Measurements from ENCODE around the gene PCSK5.

PCSK5 gene

DNA sequence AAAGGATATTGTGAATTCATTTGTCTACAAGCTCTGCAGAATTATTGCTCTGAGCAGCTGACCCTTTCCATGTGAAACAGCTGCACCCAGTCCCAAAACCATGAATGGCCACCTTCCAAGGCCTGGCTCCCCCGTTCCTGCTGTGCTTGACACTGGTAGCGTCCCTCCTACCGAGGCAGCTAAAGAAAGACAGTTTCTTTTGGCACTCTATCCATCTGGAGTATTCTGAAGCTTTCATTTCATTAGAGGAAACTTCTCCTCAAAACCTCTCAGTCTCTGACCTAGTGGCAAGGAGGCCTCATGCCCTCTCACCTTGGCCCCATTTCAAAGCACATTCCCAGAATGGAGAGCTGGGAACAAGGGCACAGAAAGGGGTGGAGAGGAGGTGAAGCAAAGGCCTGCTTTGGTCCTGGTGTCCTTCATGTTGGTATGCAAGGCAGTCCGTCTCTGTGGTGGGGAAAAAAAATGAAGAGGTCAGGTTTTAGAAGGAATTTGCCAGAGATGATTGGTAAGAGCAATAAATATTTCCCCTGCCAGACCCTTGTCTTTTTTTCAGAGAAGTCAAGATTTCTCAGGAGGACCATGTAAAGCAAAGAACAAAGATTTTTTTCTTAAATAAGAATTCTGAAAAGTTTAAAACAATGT lies 271.7 kb downstream of the PCSK5 start:
- intact Hi-C loops (cut with DNase I), result no loop called here
- no peak for DNase-seq

- intact Hi-C loops (cut with DNase I), result no loop called here
- DNase-seq, result peak in 2 of 10 donors; percentile 59 to 82
These were observed 272.5 kb downstream of the PCSK5 start for GRCh38 chr9:76162751-76163500.

GRCh38 chr9:76166526-76166925 lies 276.1 kb downstream of the PCSK5 start:
- DNase-seq, result no peak
- intact Hi-C loops (cut with DNase I), result no loop called here

DNA sequence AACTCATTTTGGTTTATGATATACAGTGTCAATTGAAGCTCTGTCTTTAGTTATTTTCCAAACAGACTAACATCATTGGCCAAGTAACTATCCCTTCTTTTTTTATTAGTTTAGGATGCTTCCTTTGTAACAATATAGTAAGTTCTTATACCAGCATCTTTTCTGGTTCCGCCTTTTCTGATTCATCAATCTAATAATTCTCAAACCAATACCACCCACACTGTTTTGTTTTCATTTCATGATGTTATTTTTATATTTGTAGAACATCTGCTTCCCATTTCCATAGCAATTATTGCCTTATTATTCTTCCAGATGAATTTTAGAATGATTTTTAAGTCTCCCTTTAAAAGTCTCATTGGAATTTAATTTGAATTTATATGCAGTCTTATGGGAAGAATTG lies 285.7 kb downstream of the PCSK5 start:
- DNase-seq, result no peak
- intact Hi-C loops (cut with DNase I), result no loop called here

- DNase-seq, result no peak
- intact Hi-C loops (cut with DNase I), result no loop called here
These were observed 287.5 kb downstream of the PCSK5 start for GRCh38 chr9:76177931-76178330.

DNA sequence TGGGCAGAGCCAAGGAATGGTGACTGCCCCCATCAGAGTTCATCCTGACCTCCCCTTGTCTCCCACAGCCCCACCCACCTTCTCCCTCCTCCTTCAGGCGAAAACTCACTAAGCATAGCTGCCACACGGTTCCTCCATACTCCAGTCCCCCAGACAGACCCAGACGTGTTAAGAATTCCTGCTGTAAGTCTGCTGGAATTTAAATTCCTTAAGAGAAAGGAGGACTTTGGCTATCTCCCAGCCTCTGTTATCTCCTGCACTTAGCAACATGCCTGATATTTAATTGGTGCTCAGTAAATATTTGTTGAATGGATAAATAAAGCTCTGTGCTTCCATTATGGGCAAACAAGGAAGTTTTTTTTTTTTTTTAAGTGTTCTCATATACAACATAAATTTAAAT lies 290.1 kb downstream of the PCSK5 start:
- DNase-seq, result no peak
- intact Hi-C loops (cut with DNase I), result no loop called here

DNA sequence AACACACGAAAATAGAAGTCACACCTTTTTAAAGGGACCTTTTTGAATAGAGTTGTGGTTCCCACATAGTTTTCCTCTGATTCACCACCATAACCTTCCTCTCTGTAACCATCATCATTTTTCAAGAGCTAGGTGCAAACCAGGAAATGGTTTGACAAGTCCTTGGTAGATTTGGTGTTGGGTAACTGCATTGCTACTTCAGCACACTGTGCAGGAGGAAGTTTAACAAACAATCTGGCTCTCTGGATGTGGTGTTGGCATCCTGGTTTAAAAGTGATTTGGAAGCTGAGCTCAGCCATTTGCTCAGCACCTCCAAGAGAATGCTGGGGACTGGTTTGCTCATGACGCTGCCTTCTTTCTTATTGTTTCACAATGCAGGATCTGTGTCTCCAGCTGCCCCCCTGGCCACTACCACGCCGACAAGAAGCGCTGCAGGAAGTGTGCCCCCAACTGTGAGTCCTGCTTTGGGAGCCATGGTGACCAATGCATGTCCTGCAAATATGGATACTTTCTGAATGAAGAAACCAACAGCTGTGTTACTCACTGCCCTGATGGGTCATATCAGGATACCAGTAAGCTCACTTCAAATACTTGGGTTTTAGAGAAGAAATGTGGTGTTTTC lies 290.7 kb downstream of the PCSK5 start:
- DNase-seq, result peak in 1 of 10 donors; percentile 37
- intact Hi-C loops (cut with DNase I), result no loop called here

- intact Hi-C loops (cut with DNase I), result no loop called here
- DNase-seq, result no peak
These were observed 291.3 kb downstream of the PCSK5 start for GRCh38 chr9:76181781-76182180.

DNA sequence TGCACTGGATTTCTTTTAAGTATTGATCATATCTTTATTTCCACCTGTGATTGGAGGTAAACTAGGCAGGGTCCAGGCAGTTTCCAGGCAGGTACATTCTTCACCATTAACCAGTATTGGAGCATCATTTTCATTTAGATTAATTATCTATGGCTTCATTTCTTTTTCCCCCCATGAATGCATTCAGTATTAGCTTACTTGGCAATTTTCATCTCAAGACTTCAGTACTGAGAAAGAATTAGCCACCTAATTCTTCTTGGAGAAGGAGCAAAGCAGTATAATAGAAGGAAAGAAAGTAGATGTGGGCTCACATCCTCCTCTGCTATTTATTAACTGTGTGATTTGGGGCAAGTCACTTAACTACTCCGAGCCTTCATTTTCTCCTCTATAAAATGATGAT lies 295.0 kb downstream of the PCSK5 start:
- DNase-seq, result no peak
- intact Hi-C loops (cut with DNase I), result no loop called here

- DNase-seq, result no peak
- intact Hi-C loops (cut with DNase I), result no loop called here
These were observed 297.8 kb downstream of the PCSK5 start for GRCh38 chr9:76188286-76188685.

DNA sequence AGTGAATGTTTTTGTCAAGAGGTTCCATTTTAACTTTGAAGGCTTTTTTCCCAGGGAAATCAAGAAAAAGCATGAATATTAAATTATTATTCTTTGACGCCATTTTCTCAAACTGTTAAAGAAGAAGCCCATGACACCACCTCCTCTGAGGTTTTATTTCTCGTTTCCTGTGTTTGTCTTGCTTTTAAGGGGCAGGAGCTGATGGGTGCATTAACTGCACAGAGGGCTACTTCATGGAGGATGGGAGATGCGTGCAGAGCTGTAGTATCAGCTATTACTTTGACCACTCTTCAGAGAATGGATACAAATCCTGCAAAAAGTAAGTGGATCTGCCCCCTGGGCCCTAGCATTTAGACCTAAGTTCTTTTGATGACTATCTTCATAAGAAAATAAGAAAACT lies 298.4 kb downstream of the PCSK5 start:
- intact Hi-C loops (cut with DNase I), result no loop called here
- DNase-seq, result no peak

GRCh38 chr9:76191493-76191892 lies 301.0 kb downstream of the PCSK5 start:
- no peak for DNase-seq

GRCh38 chr9:76192013-76192412 lies 301.5 kb downstream of the PCSK5 start:
- intact Hi-C loops (cut with DNase I), result no loop called here
- DNase-seq, result no peak

More at GRCh38 chr9:76191493-76191892, 301.0 kb downstream of the PCSK5 start:
- intact Hi-C loops (cut with DNase I), result no loop called here

DNA sequence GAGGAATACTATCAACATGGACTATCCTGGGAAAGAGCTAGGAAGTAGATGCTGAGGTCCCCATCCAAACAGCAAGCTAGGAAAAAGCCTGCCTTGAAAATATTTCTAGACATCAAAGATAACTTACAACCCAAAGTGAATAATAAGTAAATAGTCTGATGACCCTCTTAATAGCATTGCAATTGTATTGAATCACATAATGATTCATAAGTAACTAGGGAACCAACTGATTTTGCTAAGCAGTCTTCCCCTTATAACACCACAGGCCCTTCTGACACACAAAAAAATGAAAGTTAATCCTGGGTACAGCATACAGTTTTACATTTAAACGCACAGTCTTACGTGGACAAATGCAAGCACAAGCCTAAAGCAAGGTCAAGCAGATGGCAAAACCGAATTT lies 304.4 kb downstream of the PCSK5 start:
- DNase-seq, result no peak
- intact Hi-C loops (cut with DNase I), result no loop called here

DNA sequence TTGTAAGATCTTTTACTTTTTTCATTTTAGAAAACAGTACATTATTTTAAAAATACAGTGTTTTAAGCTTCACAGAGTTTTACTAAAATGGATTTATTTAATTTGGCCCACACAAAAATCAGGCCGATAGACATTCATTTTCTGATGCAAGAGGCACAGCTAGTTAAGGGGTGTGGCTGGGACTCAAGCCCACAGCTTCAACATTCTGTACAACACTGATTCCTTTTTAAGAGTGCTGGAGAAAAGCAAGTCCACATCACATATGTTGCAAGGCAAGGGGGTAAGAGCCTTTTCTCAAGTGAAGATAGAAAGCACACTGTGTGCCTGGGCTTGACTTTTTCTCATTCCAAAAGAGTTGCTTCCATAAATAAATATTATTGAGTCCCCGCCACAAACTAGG lies 307.9 kb downstream of the PCSK5 start:
- DNase-seq, result no peak
- intact Hi-C loops (cut with DNase I), result no loop called here

DNA sequence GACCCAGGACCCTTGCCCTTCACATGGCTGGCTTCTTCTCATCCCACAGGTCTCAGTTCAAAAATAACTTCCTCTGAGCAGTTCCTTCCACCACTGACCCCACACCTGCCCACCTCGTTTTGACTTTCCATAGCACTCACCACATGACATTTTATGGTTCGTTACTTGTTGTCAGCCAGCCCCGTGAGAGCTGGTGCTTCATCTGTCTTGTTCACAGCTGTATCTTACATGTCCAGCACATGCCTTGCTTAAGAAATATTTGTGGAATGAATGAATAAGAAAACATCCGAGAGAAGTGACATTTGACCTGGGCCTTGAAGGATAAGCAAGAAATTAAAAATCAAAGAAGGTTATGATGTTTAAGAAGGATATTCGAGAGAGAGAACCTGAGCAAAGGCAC lies 309.8 kb downstream of the PCSK5 start:
- intact Hi-C loops (cut with DNase I), result no loop called here
- no peak for DNase-seq

- DNase-seq, result no peak
- intact Hi-C loops (cut with DNase I), result no loop called here
These were observed 310.3 kb downstream of the PCSK5 start for GRCh38 chr9:76200745-76201144.

DNA sequence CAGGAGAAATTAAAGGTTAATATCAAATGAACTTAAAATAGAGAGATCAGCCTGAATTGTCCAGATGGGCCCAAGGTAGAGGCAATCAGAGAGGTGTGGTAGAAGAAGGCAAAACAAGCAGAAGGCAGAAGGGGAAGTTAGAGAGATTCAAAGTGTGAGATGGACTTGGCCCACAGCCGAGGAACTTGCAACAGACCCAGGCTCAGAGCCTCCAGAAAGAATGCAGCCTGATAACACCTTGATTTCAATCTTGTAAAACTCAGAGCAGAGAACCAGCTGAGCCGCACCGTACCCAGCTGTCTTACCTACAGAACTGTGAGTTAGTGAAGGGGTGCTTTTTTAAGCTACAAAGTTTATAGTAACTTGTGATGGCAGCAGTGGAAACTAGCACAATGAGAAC lies 312.9 kb downstream of the PCSK5 start:
- intact Hi-C loops (cut with DNase I), result no loop called here
- DNase-seq, result no peak

GRCh38 chr9:76206821-76207220 lies 316.3 kb downstream of the PCSK5 start:
- intact Hi-C loops (cut with DNase I), result no loop called here
- DNase-seq, result no peak

- intact Hi-C loops (cut with DNase I), result no loop called here
- DNase-seq, result no peak
These were observed 323.3 kb downstream of the PCSK5 start for GRCh38 chr9:76213751-76214150.

- no peak for DNase-seq
- intact Hi-C loops (cut with DNase I), result no loop called here
These were observed 324.6 kb downstream of the PCSK5 start for GRCh38 chr9:76215066-76215465.

DNA sequence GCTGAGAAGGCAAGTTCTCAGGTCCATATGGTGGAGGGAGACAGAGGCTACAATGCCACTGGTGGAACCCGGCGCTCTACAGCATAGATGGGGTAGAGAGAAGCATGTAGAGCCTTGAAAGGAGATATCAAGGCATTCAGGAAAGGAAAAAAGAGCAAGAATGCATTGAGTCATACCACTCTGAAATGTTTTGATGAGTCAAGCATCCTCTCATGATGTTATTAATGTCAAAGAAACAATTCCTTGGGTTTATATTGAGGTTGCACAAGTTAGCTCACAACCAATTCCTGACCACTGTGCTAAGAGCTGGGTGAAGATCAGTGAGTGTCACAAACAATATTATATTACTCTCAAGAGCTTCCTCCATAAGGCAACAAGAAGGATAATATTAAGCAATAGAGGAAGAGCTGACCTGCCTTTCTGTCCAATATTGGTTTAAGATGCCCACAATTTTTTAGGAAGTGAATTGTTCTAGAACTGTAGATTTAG lies 325.7 kb downstream of the PCSK5 start:
- no peak for DNase-seq
- intact Hi-C loops (cut with DNase I), result no loop called here

All from posterior cingulate gyrus (tissue), 11 donors.